HG03196 (cell line): ENCODE results near the gene PSAT1.

Experiments
- ATAC-seq: cut with Tn5 transposase; IDR thresholded peaks from one replicate; pipeline ENCODE4 v1.9.1; 2021; ENCODE audit not compliant: unreplicated experiment

Gene PSAT1

GRCh38 chr9:78314953-78315870 is 18.3 kb downstream of the PSAT1 start:
- no peak for ATAC-seq

- no peak for ATAC-seq
These were observed 19.4 kb downstream of the PSAT1 start for GRCh38 chr9:78316166-78316892.

GRCh38 chr9:78319197-78320029 is 22.5 kb downstream of the PSAT1 start:
- no peak for ATAC-seq

GRCh38 chr9:78320030-78320693 is 23.2 kb downstream of the PSAT1 start:
- no peak for ATAC-seq

- no peak for ATAC-seq
These were observed 24.1 kb downstream of the PSAT1 start for GRCh38 chr9:78320875-78321496.

- ATAC-seq, result no peak
These were observed 24.6 kb downstream of the PSAT1 start for GRCh38 chr9:78321505-78321904.

GRCh38 chr9:78324068-78324650 is 27.2 kb downstream of the PSAT1 start:
- no peak for ATAC-seq

- ATAC-seq, result no peak
These were observed 27.8 kb downstream of the PSAT1 start for GRCh38 chr9:78324682-78325081.

GRCh38 chr9:78325343-78325742 is 28.4 kb downstream of the PSAT1 start:
- no peak for ATAC-seq

GRCh38 chr9:78325846-78326360 is 29.0 kb downstream of the PSAT1 start:
- no peak for ATAC-seq

GRCh38 chr9:78326564-78326963 is 29.6 kb downstream of the PSAT1 start:
- no peak for ATAC-seq

GRCh38 chr9:78332381-78332780 is 35.5 kb downstream of the PSAT1 start:
- ATAC-seq, result no peak

- ATAC-seq, result no peak
These were observed 51.9 kb downstream of the PSAT1 start for GRCh38 chr9:78348848-78349247.

GRCh38 chr9:78351816-78352215 is 54.9 kb downstream of the PSAT1 start:
- no peak for ATAC-seq

- ATAC-seq, result no peak
These were observed 57.5 kb downstream of the PSAT1 start for GRCh38 chr9:78354324-78354973.

GRCh38 chr9:78354989-78355388 is 58.1 kb downstream of the PSAT1 start:
- no peak for ATAC-seq

GRCh38 chr9:78356634-78357033 is 59.7 kb downstream of the PSAT1 start:
- ATAC-seq, result no peak

- peak; percentile 51 for ATAC-seq
These were observed 60.4 kb downstream of the PSAT1 start for GRCh38 chr9:78357165-78357873.
